Inferior parietal cortex (tissue), 1 donor: ENCODE measurements around the gene FAM120C.

ENCODE experiments used
- DNase-seq: peaks from one replicate; pipeline ENCODE4 v3.0.0-alpha.2; 2016; ENCODE audit errors: extremely low spot score

The FAM120C gene

DNA sequence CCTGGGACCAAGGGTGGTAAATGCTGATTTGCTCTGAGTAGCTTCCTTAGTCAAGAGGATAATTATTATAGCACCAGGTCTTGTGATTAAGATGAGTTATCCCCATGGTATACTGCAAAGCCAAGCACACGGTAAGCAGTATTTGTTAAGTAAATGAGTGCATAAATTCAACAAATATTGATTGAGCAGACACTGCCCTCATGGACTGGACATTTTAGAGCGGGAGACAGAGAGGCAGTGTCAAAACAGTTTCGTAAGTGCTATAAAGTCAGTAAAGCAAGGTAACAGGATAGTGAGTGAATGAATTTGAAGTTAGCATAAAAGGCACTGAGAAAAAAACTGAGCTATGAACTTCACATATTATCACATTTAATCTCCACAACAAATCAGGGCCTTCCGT lies 152.7 kb downstream of the FAM120C start:
- DNase-seq, result no peak

DNA sequence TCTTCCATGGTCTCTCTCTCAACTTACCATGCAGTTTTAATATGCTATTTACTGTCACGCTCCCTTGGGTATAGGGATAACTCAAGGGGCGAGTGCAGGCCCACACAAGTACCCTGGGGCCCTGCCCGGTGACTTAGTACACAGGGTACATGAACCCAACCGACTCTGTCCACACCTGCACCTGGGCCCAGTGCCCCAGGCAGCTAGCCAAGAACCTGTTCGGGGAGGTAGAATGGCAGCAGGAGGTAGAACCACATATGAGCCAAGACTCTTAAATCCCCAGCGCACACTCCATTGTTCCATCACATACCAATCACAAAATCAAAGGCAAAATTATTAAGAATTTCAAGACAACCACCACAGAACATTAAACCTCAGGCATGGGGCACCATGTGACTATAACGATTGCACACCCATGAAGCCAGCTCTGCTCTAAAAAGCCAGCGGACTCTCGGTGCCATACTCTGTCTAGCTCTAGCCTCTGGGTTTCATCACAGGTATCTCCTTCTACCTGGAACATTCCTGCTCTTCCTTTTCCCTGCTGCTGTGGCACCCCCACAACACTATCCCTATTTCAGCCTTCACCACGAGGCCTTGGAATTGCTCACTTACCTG lies 153.4 kb downstream of the FAM120C start:
- no peak for DNase-seq

DNA sequence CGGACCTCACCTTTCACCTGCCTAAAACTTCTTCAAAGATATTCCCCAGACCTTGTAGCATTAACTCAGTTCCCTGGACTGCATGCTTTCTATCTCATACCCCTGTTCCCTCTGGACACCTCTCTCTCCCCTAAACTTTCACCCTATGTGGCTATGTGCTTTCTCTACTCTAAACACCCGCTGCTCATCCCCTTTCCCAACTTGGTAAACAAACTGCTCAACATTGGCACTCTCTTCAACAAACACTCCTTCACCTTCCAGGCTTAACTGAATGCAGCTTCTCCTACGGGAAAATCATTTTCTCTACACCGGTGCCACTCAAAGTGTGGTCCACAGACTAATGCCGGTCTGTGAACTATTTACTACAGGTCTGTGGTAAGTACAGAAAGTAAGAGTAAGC lies 158.7 kb downstream of the FAM120C start:
- no peak for DNase-seq
